Measurements from ENCODE around the gene VKORC1L1. TPM values are rescaled to one million over a fixed set of nuclear protein-coding genes. Genes with fewer than 3 reads are reported as not detected.
A peak's percentile ranks its signal among the peaks of the same experiment; 100 is the strongest.
"Not testable (repeated sequence)": the region's sequence is repeated elsewhere in the genome, so short reads cannot be mapped to it uniquely, and the experiment has no call there.

Gene VKORC1L1
- total RNA-seq, 2 experiments from 2014 or later = 13.5 to 13.8 TPM

GRCh38 chr7:65871451-65871850 lies 1.4 kb upstream of the VKORC1L1 start:
- CTCF ChIA-PET, POLR2A ChIA-PET: not testable (repeated sequence)

GRCh38 chr7:65873582-65874193 lies 814 bp downstream of the VKORC1L1 start:
- ATAC-seq (peak; percentile 17), DNase-seq (peak; percentile 39)
- Mint-ChIP-seq H3K4me3 (peak overlapping the region; percentile 89), H3K27ac (peak overlapping the region; percentile 72)
- H3K9me3 Mint-ChIP-seq; intact Hi-C loops (cut with micrococcal nuclease); H3K36me3 Mint-ChIP-seq (ENCODE audit: low read depth); H3K27me3 Mint-ChIP-seq; H3K4me1 Mint-ChIP-seq (ENCODE audit: low read depth); CTCF ChIA-PET; POLR2A ChIA-PET: not testable (repeated sequence)

More at GRCh38 chr7:65871451-65871850, 1.4 kb upstream of the VKORC1L1 start:
- H3K9me3 Mint-ChIP-seq; H3K27ac Mint-ChIP-seq; DNase-seq; H3K27me3 Mint-ChIP-seq; H3K4me3 Mint-ChIP-seq; intact Hi-C loops (cut with micrococcal nuclease); H3K36me3 Mint-ChIP-seq (ENCODE audit: low read depth); H3K4me1 Mint-ChIP-seq (ENCODE audit: low read depth); ATAC-seq: not testable (repeated sequence)

GRCh38 chr7:65875715-65876114 lies 2.8 kb downstream of the VKORC1L1 start:
- H3K36me3 Mint-ChIP-seq (ENCODE audit: low read depth); ATAC-seq; POLR2A ChIA-PET; intact Hi-C loops (cut with micrococcal nuclease); H3K27ac Mint-ChIP-seq; H3K9me3 Mint-ChIP-seq; DNase-seq; CTCF ChIA-PET; H3K4me3 Mint-ChIP-seq; H3K27me3 Mint-ChIP-seq: not testable (repeated sequence)
- H3K4me1 Mint-ChIP-seq (ENCODE audit: low read depth) = peaks cover 11% of the 10 kb centered on the region

- H3K4me3 Mint-ChIP-seq; H3K27ac Mint-ChIP-seq; DNase-seq; H3K9me3 Mint-ChIP-seq; POLR2A ChIA-PET; H3K27me3 Mint-ChIP-seq; H3K4me1 Mint-ChIP-seq (ENCODE audit: low read depth); CTCF ChIA-PET; ATAC-seq; intact Hi-C loops (cut with micrococcal nuclease): not testable (repeated sequence)
- peaks cover 18% of the 10 kb centered on the region for H3K36me3 Mint-ChIP-seq (ENCODE audit: low read depth)
Observed at GRCh38 chr7:65879292-65880153, 6.6 kb downstream of the VKORC1L1 start.

- H3K4me3 Mint-ChIP-seq; H3K27ac Mint-ChIP-seq; H3K27me3 Mint-ChIP-seq; CTCF ChIA-PET; DNase-seq; H3K9me3 Mint-ChIP-seq; ATAC-seq; H3K4me1 Mint-ChIP-seq (ENCODE audit: low read depth); intact Hi-C loops (cut with micrococcal nuclease); POLR2A ChIA-PET: not testable (repeated sequence)
- peaks cover 22% of the 10 kb centered on the region for H3K36me3 Mint-ChIP-seq (ENCODE audit: low read depth)
Observed at GRCh38 chr7:65880242-65880641, 7.4 kb downstream of the VKORC1L1 start.

GRCh38 chr7:65884983-65885382 lies 12.1 kb downstream of the VKORC1L1 start:
- H3K4me3 Mint-ChIP-seq; ATAC-seq; DNase-seq; CTCF ChIA-PET; H3K9me3 Mint-ChIP-seq; intact Hi-C loops (cut with micrococcal nuclease); H3K27me3 Mint-ChIP-seq; H3K27ac Mint-ChIP-seq; POLR2A ChIA-PET: not testable (repeated sequence)
- peaks cover 12% of the 10 kb centered on the region for H3K4me1 Mint-ChIP-seq (ENCODE audit: low read depth)
- peaks cover 27% of the 10 kb centered on the region for H3K36me3 Mint-ChIP-seq (ENCODE audit: low read depth)

GRCh38 chr7:65885533-65885932 lies 12.7 kb downstream of the VKORC1L1 start:
- H3K27me3 Mint-ChIP-seq, POLR2A ChIA-PET: not testable (repeated sequence)
- H3K36me3 Mint-ChIP-seq (ENCODE audit: low read depth) = peaks cover 25% of the 10 kb centered on the region

GRCh38 chr7:65888434-65889156 lies 15.7 kb downstream of the VKORC1L1 start:
- H3K4me3 Mint-ChIP-seq; H3K9me3 Mint-ChIP-seq; intact Hi-C loops (cut with micrococcal nuclease); ATAC-seq; DNase-seq; H3K27me3 Mint-ChIP-seq; H3K27ac Mint-ChIP-seq; CTCF ChIA-PET: not testable (repeated sequence)
- Mint-ChIP-seq H3K4me1 (ENCODE audit: low read depth) (peaks cover 14% of the 10 kb centered on the region), H3K36me3 (ENCODE audit: low read depth) (peaks cover 34% of the 10 kb centered on the region)
- POLR2A ChIA-PET = interaction anchor here (0.5 kb wide), 1 partner anchor 148 kb away, joined by 3 read pairs; no protein-coding TSS in a partner anchor

More at GRCh38 chr7:65885533-65885932, 12.7 kb downstream of the VKORC1L1 start:
- H3K4me1 Mint-ChIP-seq (ENCODE audit: low read depth) = peaks cover 12% of the 10 kb centered on the region
- H3K4me3 Mint-ChIP-seq; H3K9me3 Mint-ChIP-seq; CTCF ChIA-PET; H3K27ac Mint-ChIP-seq; DNase-seq; ATAC-seq; intact Hi-C loops (cut with micrococcal nuclease): not testable (repeated sequence)

GRCh38 chr7:65889722-65890121 lies 16.8 kb downstream of the VKORC1L1 start:
- ATAC-seq; POLR2A ChIA-PET; H3K9me3 Mint-ChIP-seq; H3K4me3 Mint-ChIP-seq; CTCF ChIA-PET; intact Hi-C loops (cut with micrococcal nuclease); H3K27ac Mint-ChIP-seq; DNase-seq; H3K27me3 Mint-ChIP-seq: not testable (repeated sequence)
- H3K36me3 Mint-ChIP-seq (ENCODE audit: low read depth) = peaks cover 26% of the 10 kb centered on the region
- peaks cover 14% of the 10 kb centered on the region for H3K4me1 Mint-ChIP-seq (ENCODE audit: low read depth)

All from activated CD8-positive, alpha-beta T cell treated with anti-CD3 and anti-CD28 coated beads for 36 hours (primary cell).